Coronary artery (tissue), 2 donors: ENCODE measurements around the gene KATNB1.
"Not testable (repeated sequence)": the region's sequence is repeated elsewhere in the genome, so short reads cannot be mapped to it uniquely, and the experiment has no call there.

Experiments used
- DNase-seq: peaks from one replicate; pipeline ENCODE4 v3.0.0-alpha.2; 2017; ENCODE audit warnings: low spot score
- H3K27ac ChIP-seq, 2 donors: fragments of 200-600 bp; sonication (generic); one replicate each; pipeline ENCODE4 v1.5.1; 2016 to 2019
- H3K4me3 ChIP-seq: fragments of 200-600 bp; sonication (generic); 2 replicates; pipeline ENCODE4 v1.5.1; 2016; ENCODE audit warnings: mild to moderate bottlenecking, moderate library complexity
- TF ChIP-seq, protein P1 (sequence below): fragments of 200-600 bp; sonication (generic); IDR thresholded peaks from one replicate; pipeline ENCODE4 v1.5.1; 2019; ENCODE audit warnings: antibody characterized with exemption

KATNB1 gene

DNA sequence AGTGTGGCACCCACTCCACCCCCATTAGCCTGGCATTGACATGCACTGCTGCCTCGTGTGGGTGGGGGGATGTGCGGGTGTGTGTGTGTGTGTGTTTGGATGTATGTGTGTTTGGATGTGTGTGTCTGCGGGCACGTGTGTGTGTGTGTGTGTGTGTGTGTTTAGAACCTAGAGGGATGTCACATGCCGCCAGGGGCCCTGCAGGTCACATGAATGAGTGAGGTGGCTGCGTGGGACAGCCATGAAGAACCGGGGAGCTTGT is 9.0 kb downstream of the KATNB1 start:
- H3K4me3 ChIP-seq: no peak overlapping the region
- TF ChIP-seq, protein P1, sequence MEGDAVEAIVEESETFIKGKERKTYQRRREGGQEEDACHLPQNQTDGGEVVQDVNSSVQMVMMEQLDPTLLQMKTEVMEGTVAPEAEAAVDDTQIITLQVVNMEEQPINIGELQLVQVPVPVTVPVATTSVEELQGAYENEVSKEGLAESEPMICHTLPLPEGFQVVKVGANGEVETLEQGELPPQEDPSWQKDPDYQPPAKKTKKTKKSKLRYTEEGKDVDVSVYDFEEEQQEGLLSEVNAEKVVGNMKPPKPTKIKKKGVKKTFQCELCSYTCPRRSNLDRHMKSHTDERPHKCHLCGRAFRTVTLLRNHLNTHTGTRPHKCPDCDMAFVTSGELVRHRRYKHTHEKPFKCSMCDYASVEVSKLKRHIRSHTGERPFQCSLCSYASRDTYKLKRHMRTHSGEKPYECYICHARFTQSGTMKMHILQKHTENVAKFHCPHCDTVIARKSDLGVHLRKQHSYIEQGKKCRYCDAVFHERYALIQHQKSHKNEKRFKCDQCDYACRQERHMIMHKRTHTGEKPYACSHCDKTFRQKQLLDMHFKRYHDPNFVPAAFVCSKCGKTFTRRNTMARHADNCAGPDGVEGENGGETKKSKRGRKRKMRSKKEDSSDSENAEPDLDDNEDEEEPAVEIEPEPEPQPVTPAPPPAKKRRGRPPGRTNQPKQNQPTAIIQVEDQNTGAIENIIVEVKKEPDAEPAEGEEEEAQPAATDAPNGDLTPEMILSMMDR: no peak
- H3K27ac ChIP-seq: no peak overlapping the region
- no peak for DNase-seq

GRCh38 chr16:57745768-57746167 is 10.2 kb downstream of the KATNB1 start:
- H3K27ac ChIP-seq: no peak overlapping the region
- TF ChIP-seq, protein P1: no peak
- H3K4me3 ChIP-seq: no peak overlapping the region
- DNase-seq: no peak

DNA sequence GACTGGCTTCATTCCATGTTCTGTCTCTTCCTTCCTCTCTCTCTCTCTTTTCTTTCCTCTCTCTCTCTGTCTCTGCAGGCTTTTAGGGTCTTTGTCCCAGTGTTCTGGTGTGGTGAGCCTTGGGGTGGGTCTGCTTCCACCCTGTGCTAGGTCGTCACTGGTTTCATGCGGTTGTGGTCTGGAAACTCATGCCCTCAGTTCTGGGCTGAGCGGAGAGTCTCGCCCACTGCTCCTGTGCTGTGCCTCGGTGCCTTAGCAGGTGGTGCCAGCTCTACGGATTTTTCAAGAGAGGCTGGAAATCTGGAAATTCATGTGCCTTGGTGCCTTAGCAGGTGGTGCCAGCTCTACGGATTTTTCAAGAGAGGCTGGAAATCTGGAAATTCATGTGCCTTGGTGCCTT is 10.7 kb downstream of the KATNB1 start:
- H3K27ac ChIP-seq, DNase-seq, H3K4me3 ChIP-seq: not testable (repeated sequence)

DNA sequence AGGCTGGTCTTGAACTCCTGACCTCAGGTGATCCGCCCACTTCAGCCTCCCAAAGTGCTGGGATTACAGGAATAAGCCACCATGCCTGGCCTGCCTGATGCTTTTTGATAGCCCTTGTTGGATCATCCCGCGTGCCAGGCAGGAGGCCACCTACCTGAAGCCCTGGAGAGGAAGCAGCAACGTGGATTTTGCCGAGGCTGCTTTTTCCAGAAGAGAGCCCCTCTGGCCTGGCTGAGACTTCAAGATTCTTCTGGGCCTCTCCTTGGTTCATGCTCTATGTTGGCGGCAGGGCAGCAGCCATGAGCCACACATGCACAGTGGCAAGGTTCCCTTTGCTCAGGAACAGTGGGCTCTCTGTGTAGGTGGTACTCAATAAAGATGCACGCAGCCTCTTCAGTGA is 11.5 kb downstream of the KATNB1 start:
- Histone ChIP-seq H3K4me3 (no peak overlapping the region), H3K27ac (no peak overlapping the region)
- TF ChIP-seq, protein P1: no peak
- no peak for DNase-seq

GRCh38 chr16:57747496-57747895 is 11.9 kb downstream of the KATNB1 start:
- TF ChIP-seq, protein P1: no peak
- Histone ChIP-seq H3K4me3 (no peak overlapping the region), H3K27ac (no peak overlapping the region)
- DNase-seq: no peak

DNA sequence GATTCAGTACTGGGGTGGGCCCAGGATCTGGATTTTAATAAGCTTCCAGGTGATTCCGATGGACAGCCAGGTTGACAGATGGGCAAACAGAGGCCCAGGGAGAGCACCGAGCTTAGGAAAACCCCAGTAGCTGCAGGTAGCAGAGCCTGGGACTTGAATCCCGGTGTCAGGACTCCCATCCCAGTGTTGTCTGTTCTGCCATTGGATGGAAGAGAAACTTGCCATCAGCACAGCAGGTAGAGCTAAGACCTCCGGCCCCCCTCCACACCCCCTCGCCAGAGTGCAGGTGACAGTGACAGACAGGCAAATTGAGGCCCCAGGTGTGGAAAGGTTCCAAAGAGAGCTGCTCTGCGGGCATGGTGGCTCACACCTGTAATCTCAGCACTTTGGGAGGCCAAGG is 12.4 kb downstream of the KATNB1 start:
- TF ChIP-seq, protein P1: no peak
- no peak overlapping the region for H3K27ac ChIP-seq
- H3K4me3 ChIP-seq: no peak overlapping the region
- no peak for DNase-seq

DNA sequence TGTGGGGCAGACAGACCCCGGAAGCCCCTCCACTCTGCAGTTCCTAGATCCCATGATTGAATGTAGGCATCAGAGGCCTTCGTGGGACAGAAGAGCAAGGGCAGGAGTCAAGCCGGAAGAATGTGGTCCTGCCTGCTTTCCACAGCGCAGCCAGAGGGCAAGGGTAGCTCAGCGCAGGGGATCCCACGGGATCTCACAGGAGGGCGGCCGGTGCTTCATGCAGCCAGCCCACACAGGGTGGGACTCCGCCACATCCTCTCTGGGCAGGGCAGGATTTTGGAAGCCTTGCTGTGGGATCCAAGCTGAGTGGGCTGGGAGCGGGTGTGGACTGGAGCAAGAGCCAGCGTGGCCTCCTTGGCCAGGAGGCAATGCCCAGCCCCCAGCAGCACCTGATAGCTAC is 13.0 kb downstream of the KATNB1 start:
- H3K27ac ChIP-seq: no peak overlapping the region
- TF ChIP-seq, protein P1: no peak
- no peak for DNase-seq
- no peak overlapping the region for H3K4me3 ChIP-seq

- no peak for DNase-seq
- TF ChIP-seq, protein P1: no peak
- Histone ChIP-seq H3K4me3 (no peak overlapping the region), H3K27ac (no peak overlapping the region)
Measured at GRCh38 chr16:57749101-57749692, 13.6 kb downstream of the KATNB1 start.
